Measurements from ENCODE around the gene TFIP11.

The TFIP11 gene

DNA sequence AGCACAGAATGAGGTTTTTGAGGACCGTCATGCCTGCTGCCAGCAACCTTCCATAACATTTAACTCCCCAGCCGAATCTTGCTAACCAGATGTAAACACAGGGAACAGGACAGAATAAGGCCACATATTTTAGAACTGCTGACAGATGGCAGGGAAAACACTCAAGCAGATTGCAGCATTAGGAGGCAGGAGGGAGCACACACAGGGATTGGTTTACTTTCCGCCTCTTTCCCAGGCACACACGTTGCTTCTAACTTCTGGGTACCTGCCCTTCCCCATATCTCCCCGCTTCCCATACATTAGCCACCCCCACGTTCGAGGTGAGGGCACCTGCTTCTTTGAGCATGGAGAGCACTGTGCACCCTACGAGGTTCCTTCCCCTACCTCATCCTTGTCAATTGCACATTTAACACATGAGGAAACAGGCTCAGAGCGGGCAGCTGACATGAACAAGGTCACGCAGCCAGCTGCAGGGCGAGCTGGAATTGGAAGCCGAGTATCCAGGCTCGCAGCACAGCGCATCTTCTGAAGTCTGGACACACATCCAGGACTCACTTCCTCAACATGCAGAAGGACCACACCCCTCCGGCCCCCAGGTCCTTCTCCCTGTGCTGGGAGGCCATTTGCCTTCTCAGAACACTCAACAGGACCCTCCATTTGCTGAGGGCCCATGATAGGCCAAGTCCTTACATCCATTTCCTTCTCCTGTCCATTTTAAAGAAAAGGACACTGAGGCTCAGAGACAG, 64.5 kb downstream of the TFIP11 start:
- no peak for DNase-seq (ENCODE audit: low read depth)

DNA sequence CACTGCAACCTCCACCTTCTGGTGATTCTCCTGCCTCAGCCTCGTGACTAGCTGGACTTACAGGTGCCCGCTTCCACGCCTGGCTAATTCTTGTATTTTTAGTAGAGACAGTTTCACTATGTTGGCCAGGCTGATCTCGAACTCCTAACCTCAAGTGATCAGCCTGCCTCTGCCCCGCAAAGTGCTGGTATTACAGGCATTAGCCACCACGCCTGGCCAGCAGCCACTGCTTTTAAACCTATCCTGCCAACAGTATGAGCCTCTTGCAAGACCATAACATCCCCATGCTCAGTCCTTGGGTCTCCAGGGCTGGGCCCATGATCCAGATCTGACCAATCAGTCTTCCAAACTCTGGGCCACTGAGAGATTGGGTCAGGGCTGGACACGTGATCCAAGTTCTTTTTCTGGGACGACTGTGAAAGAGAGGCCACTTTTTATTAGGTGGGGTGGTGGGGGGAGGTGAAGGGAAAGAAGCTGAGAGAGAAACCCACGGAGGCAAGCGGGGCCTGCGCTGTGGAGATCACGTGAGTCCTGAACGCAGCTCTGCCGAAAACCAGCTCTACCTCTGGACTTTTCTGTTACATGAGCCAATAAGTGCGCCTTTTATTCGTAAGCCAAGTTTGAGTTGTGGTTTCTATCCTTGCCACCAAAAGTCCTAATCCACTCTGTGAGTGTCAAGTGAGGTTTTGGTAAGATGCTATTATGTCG, 65.3 kb downstream of the TFIP11 start:
- no peak for DNase-seq (ENCODE audit: low read depth)

DNA sequence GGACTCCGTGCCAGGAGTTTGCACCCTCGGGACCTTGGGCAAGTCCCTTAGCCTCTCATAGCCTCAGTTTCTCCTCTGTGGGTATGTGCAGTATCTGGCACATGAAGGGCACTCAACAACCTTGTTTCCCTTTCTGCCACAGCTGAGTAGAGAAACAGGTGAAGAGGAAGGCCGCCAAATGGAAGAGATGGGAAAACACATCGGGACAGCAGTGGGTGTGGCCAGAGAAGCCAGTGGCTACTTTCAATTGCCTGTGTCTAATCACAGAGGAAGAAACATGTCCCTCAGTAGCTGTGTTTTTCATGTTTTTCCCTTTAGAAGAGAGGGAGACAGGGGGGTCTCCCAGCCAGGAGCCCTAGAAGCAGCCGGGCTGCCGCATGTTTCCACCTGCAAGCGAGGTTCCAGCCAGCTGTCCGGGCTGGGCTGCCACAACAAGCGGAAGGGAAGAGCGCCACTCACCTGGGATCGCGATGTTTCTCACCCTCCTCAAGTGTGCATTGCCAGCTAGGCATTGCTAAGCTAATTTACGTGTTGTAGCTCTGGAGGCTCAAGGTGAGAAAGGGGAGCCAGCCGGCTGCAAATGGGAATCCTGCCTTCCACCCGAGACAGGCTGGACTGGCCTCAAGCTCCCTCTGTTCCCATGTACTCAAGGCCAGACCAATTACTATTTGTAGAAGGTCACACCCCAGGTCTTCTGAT, 66.5 kb downstream of the TFIP11 start:
- no peak for DNase-seq (ENCODE audit: low read depth)

DNA sequence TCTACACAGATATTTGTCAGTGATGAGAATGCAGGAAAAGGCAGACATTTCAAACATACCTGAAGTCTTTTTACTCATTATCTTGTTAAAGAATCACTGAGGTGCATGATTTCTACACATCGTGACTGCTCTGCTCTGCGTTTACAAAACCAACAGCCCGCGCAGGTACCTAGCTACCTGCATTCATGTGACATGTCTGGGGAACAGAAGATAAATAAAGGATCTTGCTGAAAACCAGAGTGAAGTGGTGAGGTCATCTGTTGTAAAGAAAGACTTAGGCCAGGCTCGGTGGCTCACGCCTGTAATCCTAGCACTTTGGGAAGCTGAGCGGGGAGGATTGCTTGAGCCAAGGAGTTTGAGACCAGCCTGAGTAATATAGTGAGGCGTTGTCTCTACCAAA, 67.5 kb downstream of the TFIP11 start:
- DNase-seq (ENCODE audit: low read depth): no peak

DNA sequence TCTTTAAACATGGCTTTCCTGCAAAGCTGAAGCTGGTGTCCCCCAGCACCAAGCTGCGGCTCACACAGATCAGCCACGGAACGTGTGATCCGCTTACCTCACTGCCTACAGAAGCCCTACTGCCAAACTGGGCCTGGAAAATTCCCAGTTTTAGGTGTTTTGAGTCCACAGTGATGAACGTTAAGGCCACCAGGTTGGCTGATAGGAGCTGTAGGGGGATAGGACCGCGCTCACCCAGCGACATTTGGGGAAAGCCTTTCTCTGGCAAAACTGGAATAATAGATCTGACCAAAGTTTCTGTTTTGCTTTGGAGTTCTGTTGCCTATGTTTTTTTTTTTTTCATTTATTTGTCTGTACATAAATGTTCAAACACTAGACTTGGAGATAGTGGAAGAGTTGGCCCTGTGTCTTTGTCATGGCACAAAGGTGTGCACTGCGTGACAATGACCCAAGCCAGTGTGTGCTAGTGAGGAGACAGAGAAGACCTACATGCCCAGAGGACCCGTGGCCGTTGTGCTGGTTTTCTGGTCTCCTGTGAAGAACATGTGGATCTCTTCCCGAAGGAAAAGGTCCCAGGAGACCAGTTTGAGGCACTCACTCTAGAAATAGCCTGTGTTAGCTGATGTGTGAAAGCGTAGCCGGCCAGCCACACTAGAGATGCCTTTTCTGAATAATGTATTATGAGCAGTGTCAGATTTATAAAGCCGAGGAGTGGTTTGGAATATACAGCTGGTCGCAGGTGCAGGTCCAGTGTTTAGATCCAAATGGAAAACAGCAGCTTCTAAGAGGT, 68.2 kb downstream of the TFIP11 start:
- DNase-seq (ENCODE audit: low read depth): no peak

DNA sequence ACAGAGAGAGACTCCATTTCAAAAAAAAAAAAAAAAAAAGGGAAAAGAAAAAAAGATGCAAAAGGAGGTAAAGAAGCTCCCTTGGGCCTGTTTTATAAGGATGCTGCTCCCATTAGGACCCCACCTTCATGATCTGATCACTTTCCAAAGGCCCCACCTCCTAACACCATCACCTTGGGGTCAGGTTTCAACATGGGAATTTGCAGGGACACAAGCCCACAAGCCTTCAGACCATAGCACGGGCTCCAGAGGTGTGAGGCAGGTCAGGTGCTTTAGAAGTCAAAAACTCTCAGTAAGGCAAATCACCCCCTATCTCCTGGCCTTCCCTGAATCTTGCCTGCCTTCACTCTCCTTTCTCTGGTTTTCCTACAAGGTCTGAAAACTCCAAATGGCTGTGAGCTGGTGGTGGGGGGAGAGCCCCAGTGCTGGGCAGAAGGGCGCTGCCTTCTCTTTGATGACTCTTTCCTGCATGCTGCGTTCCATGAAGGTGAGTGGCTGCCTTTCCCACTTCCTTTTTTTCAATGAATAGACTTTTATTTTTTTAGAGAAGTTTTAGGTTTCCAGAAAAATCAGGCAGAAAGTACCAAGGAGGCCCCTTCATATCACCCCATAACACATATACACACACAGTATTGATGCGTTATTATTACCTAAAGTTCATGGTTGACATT, 70.1 kb downstream of the TFIP11 start:
- DNase-seq (ENCODE audit: low read depth): no peak
